Stimulated activated CD4-positive, alpha-beta T cell treated with anti-CD3 and anti-CD28 coated beads, Interleukin-1b, Interleukin-23, amount 100 ng/mL, for 24 hours (primary cell): ENCODE measurements around the gene AGPS.
A peak's percentile ranks its signal among the peaks of the same experiment; 100 is the strongest.
"Not testable (repeated sequence)": the region's sequence is repeated elsewhere in the genome, so short reads cannot be mapped to it uniquely, and the experiment has no call there.

Experiments
- DNase-seq, 4 experiments: peaks; one replicate each; pipeline ENCODE4 v3.0.0-alpha.2; 2020; ENCODE audit warnings: low read depth in 4 of 4, low spot score in 1 of 4

Gene AGPS

GRCh38 chr2:177392373-177393202 lies at the start of gene AGPS:
TSS of gene AGPS (plus strand) at chr2:177392773. CDS start at chr2:177392790, 17 bp downstream.
- peak; percentile 45 to 73 (median 62) for DNase-seq

DNA sequence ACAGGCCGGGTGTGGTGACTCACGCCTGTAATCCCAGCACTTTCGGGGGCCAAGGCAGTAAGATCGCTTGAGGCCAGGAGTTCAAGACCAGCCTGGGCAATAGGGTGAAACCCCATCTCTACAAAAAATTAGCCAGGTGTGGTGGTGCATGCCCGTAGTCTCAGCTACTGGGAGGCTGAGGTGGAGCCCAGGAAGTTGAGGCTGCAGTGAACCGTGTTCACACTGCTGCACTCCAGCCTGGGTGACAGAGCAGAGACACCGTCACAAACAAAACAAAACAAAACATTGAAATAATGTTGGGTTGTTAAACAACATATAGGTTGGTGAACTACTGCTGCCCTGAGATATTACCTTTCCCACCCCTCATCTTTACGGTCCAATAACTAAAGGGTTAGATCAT lies 48.8 kb upstream of the AGPS start:
- no peak for DNase-seq

DNA sequence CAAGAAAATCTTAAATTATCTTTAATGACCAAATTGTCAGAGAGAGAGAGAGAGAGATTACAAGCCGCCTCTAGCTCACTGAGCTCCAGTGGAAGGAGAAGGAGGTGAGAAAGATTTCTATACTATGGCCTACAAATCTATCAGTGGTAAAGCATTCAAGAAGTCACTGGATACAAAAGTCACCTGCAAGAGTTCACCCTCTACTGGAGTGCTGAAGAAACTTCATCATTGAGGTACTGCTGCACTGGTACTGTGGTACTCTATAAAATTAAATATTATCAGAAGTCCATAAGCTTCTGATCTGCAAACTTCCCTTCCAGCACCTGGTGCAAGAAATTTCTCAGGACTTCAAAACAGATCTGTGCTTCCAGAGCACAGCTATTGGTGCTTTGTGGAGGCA lies 48.3 kb upstream of the AGPS start:
- DNase-seq = no peak

GRCh38 chr2:177346192-177346591 lies 46.4 kb upstream of the AGPS start:
- no peak for DNase-seq

DNA sequence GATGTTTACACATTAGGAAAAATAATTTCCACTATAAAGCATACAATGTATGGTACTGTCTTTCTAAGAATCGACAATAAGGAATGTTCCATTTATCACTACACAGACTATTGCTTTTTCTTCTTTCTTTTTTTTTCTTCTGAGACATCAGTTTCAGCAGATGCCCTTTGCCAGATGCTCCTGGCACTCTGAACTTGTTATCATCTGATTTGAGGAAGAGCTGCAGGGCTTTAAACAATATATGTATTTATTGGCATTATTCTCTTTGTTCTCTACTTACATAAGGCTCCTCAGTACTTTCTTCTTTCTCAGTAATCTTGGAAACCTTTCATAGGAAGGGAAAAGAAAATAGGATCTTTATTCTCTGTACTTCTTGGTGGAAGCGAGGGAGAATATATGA lies 45.0 kb upstream of the AGPS start:
- no peak for DNase-seq

DNA sequence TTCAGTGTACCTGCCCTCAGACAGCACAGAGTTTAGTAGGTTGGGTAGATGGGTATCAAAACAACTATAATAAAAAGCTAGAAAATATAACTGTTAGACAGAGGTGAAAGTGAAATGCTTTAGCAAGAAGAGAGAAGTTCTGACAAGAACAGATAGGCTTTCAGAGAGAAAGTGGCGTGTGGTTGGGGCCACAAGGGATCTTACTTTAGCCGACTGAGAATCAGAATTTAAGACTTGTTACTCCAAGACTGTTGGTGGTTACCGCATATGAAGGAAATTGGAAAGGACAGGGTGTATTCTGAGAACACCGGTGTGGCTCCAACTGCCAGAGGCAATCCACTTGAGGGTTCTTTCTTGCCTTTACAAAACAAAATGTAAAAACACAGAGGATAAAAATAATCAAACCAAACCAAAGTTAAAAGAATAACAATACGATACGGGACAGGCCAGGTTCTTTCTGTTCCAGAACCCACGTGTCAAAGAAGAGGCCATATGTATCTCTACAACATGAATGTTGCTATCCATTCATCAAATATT lies 44.4 kb upstream of the AGPS start:
- DNase-seq = no peak

DNA sequence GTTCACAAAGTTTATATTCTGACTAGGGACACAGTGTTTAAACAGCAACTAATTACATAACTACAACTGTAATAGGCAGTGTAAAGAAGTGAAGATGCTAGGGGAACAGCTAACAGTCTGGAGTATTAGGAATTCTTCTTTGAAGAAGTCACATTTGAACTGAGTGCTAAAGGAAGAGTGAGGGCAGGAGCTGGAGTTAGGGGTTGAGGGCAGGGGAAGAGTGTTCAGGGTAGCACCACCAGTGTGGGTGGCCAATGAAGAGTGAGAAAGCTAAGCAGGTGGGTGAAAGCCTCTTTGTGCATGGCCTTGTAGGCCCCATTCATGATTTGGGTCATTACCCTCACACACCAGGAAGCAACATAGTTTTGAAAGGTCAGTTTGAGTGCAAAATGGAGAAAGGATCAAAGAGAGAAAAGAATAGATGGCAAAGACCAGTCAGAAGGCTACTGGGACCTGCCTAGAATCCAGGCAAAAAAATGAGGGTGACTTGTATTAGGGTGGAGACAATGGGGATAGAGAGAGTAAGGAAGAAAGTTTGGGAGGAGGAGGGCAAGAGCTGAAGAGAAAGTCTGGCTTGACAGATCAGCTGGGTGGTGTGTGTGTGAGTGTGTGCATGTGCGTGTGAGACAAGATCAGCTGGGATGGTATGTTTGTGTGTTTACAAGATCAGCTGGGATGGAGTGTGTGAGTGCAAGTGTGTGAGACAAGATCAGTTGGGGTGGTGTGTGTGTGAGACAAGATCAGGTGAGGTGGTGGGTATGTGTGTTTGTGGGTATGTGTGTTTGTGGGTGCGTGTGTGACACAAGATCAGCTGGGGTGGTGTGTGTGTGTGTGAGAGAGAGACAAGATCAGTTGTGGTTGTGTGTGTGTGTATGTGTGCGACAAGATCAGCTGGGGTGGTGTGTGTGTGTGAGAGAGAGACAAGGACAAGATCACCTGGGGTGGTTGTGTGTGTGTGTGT lies 43.6 kb upstream of the AGPS start:
- DNase-seq = no peak

DNA sequence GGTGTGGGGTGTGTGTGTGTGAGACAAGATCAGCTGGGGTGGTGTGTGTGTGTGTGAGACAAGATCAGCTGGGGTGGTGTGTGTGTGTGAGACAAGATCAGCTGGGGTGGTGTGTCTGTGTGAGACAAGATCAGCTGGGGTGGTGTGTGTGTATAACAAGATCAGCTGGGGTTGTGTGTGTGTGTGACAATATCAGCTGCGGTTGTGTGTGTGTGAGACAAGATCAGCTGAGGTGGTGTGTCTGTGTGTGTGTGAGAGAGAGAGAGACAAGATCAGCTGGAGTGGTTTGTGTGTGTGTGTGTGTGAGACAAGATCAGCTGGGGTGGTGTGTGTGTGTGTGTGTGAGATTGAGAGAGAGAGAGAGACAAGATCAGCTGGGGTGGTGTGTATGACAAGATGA lies 41.9 kb upstream of the AGPS start:
- DNase-seq = not testable (repeated sequence)

GRCh38 chr2:177351121-177351520 lies 41.5 kb upstream of the AGPS start:
- DNase-seq = not testable (repeated sequence)

DNA sequence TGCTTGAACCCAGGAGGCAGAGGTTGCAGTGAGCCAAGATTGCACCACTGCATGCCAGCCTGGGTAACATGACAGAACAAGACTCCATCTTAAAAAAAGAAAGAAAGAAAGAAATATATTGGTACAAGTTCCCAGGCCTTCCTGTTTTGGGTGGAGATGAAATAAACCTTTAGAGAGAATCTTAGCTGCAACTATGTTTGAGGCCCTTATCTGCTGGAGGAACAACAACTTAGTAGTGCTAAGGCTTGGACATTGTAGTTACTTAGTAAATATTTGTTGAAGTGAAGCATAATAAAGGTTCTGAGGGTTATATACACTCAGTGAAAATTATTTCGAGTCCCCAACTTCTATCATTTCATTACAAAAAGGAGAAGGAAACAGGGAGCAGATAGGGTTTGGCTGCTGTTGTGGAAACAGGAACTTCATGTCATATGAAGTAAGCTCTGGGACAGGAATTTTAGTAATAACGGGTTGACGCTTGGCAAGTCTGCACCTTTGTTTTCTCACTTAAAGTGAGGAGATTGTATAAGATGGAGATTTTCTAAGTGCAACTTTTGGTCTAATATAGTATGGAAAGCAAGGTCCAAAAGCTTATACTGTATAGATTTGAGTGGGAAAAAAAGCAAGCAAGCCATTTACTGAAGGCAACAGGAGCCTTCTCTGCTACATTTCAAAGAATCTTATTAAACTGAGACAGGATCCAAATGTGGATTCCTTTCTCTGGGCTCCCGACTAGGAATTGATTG lies 40.0 kb upstream of the AGPS start:
- DNase-seq = no peak

DNA sequence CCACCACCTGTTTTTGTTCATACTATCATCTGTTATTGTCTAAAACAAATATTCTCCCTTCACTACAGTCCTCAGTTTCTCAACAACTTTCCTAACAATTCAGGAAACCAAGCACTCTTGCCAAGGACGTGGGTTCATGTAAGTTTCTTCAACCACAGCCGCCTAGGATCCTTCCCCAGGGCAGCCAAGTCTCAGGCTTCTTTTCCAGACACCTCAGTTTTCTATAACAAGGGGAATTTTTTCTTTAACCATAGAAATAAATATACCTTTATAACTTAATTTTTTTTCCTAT lies 39.4 kb upstream of the AGPS start:
- DNase-seq = no peak

DNA sequence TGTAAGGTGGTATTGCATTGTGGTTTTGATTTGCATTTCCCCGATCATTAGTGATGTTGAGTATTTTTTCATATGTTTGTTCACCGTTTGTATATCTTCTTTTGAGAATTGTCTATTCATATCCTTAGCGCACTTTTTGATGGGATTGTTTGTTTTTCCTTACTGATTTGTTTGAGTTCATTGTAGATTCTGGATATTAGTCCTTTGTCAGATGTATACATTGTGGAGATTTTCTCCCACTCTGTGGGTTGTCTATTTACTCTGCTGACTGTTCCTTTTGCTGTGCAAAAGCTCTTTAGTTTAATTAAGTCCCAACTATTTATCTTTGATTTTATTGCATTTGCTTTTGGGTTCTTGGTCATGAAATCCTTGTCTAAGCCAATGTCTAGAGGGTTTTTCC lies 38.0 kb upstream of the AGPS start:
- not testable (repeated sequence) for DNase-seq

GRCh38 chr2:177355874-177356273 lies 36.7 kb upstream of the AGPS start:
- no peak for DNase-seq

- DNase-seq = no peak
These were observed 32.6 kb upstream of the AGPS start for GRCh38 chr2:177359836-177360595.

DNA sequence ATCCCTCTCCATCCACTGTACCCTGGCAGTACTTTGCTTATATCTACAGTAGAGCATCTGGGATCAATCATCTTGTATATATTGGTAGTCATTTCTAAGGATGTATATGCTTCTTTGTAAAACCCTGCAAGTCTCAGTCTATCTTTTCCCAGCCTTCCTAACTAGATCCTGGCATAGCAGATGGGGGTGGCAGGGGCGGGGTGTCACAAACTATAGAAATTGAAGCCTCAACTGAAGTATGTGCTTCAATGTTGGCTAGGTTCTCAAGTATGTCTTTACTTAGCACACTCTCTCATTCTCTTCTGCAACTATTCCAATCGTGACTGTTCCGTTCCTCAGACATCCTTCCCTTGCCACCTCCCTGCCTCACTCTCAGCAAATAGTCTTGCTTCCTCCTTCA lies 30.1 kb upstream of the AGPS start:
- DNase-seq = no peak

- DNase-seq = no peak
These were observed 29.2 kb upstream of the AGPS start for GRCh38 chr2:177363332-177363731.

- DNase-seq = not testable (repeated sequence)
These were observed 26.8 kb upstream of the AGPS start for GRCh38 chr2:177365764-177366163.

- DNase-seq = not testable (repeated sequence)
These were observed 24.6 kb upstream of the AGPS start for GRCh38 chr2:177368023-177368422.

DNA sequence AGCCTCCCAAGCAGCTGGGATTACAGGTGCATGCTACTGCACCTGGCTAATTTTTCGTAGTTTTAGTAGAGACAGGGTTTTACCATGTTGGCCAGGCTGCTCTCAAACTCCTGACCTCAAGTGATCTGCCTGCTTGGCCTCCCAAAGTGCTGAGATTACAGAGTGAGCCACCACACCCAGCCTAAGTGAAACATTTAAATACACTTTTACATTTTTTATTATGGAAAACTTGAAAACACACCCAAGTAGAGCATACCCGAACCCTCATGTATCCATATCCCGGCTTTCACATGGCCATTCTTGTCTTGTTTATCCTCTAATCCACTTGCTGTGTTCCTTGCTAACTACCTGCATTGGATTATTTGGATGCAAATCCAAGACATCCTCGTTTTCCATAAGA lies 13.2 kb upstream of the AGPS start:
- no peak for DNase-seq

DNA sequence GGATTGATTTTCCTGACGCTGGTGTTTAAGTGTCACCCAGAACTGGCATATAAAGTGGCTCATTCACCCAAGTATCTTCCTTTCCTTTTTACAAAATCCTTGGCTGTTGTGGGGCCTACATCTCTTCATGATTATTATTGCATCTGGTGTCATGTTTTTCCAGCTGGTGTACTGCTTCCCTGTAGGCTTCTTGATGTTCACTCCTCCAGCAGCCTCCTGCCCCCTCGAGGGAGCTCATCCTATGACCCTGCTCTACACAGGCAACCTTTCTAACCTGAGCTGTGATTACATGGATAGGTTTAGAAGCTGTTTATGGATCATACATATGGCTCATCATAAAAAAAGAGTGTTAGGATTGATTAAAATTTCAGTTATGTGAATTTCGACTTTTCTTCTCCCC lies 12.4 kb upstream of the AGPS start:
- no peak for DNase-seq

DNA sequence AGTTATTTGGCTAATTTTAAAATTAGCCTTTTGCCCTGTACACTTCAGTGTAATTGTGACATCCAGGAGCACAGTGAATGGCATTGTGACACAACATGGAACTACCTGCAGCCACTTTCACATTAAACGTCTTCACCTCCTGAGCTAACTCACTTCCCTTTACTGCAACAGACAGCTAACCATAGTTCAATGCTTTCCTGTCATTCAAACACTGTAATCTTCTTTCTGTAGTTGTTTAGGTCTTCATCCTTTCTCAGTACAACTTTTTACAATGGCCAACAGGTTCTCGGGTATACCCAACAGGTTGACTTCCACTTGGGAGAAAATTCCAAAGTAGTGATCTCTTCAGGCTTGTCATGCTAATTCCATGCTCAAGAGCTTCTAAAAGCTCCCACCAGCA lies 8.6 kb upstream of the AGPS start:
- DNase-seq = no peak
